AG09309 (cell line): ENCODE measurements around the gene TEX261.

Experiments used
- DNase-seq: peaks from one replicate; pipeline ENCODE4 v3.0.0-alpha.2; 2010; ENCODE audit warnings: low read depth
- H3K4me3 ChIP-seq: 2 replicates; pipeline ENCODE4 v1.5.1; 2011; ENCODE audit warnings: mild to moderate bottlenecking, low read depth, low read length, moderate library complexity; ENCODE audit not compliant: control insufficient read depth
- CTCF ChIP-seq: IDR thresholded peaks from 2 replicates; pipeline ENCODE4 v1.5.1; 2011; ENCODE audit warnings: mild to moderate bottlenecking, low read depth, low read length, inconsistent platforms; ENCODE audit not compliant: insufficient read depth, control insufficient read depth; ENCODE audit errors: missing control alignments

The TEX261 gene

GRCh38 chr2:70984576-70985282 lies 9.9 kb downstream of the TEX261 start:
- H3K4me3 ChIP-seq = no peak overlapping the region
- DNase-seq = no peak
- peak; percentile 85 for TF ChIP-seq CTCF

DNA sequence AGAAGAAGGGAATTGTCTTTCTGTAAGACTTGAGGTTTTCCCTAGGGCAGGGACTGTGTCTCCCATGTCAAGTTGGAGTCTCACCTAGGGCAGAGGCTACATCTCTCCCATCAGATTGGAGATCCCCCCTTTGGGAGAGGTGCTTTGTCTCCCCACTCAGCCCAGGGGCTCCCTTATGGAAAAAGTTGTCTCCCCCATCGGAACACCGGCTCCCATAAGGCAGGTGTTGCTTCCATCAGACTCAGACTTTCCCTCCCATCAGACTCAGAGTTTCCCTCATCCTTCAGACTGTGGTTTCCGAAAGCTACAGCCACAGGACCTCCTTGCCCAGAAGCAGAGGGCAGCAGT lies 10.5 kb downstream of the TEX261 start:
- no peak overlapping the region for H3K4me3 ChIP-seq
- DNase-seq = no peak
- no peak for TF ChIP-seq CTCF

DNA sequence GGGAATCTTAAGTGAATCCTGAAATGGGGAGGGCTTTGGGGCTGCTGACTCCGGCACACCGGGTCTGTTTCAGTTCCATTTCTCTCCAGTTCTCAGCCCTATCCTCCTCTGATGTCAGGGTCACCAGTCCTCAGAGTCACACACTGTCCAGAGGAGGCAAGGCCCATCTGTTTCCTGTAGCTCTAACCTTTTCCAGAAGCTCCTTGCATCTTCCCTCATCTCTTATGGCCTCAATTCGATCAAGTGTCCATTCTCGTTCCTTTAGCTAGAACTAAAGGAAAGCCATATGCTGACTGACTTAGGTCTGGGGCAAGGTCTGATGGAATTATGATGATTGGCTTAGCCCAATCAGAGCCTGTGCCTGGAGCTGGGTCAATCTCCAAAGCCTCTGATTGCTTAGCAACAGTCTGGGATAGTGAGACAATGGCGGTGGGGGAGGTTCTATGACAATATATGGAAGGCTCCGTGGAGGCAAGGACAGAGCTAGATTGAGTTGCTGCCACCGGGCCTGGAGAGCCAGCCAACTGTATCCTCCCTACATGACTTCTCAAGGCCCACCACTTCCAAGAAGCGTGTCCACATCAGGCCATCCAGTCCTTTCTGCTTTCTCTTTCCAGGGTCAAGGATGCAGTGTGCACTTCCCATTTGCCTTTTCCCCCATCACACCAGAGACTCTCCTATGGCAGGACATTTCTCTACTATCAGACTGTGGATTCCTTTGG lies 11.0 kb downstream of the TEX261 start:
- no peak for DNase-seq
- no peak overlapping the region for H3K4me3 ChIP-seq
- no peak for TF ChIP-seq CTCF

DNA sequence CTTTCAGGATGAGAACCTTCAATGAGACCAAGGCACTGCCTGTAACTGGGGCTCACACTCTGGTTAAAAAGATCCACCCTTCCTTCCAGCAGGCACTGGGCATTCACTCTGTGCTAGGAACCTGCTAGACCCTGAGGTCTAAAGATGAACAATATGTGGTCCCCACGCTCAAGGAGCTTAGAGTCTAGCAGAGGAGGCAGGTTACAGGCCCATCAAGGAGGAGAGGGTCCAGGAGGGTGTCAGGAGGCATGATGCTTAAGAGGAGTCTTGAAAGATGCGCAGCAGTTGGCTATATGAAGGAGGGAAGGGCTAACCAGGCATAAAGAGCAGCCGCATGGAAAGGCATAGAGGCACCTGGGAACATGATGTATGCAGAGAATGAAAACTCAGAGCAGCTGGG lies 11.7 kb downstream of the TEX261 start:
- no peak for DNase-seq
- H3K4me3 ChIP-seq = no peak overlapping the region
- TF ChIP-seq CTCF = no peak

- no peak for TF ChIP-seq CTCF
- H3K4me3 ChIP-seq = no peak overlapping the region
- no peak for DNase-seq
These were observed 12.5 kb downstream of the TEX261 start for GRCh38 chr2:70981866-70982810.

- no peak for TF ChIP-seq CTCF
These were observed 13.3 kb downstream of the TEX261 start for GRCh38 chr2:70981421-70981820.

More at GRCh38 chr2:70981421-70981820, 13.3 kb downstream of the TEX261 start:
- no peak for DNase-seq
- H3K4me3 ChIP-seq = no peak overlapping the region
